OCI-LY7 (cell line): ENCODE data around the gene TFF2. TPM values are rescaled to one million over a fixed set of nuclear protein-coding genes. Genes with fewer than 3 reads are reported as not detected.

Source experiments
- BruUV-seq: library from RNA; stranded (reverse); fragments of 400-500 nt; replicated peaks from 2 replicates; lab custom pipeline; 2021; lab: Mats Ljungman, UMichigan
- CTCF ChIA-PET: fragments of 300-600 bp; sonication (Branson Sonifier 250); formaldehyde crosslinking; loops from one replicate; lab custom pipeline; 2022; ENCODE audit warnings: antibody characterized with exemption; ENCODE audit not compliant: unreplicated experiment; lab: Charles Lee
- POLR2A ChIA-PET: fragments of 300-600 bp; sonication (Branson Sonifier 250); formaldehyde crosslinking; loops from one replicate; lab custom pipeline; 2022; ENCODE audit warnings: antibody characterized with exemption; lab: Charles Lee
- DNase-seq: peaks from one replicate; pipeline ENCODE4 v3.0.0-alpha.2; 2015; ENCODE audit warnings: low spot score
- H2AFZ ChIP-seq: fragments of 200-600 bp; sonication (generic), shearing (Covaris generic); 2 replicates; pipeline ENCODE4 v1.6.1; 2014; ENCODE audit warnings: mild to moderate bottlenecking, antibody characterized with exemption, low read length, moderate library complexity
- H3K27ac ChIP-seq: fragments of 200-600 bp; sonication (generic); 2 replicates; pipeline ENCODE4 v1.5.1; 2014; ENCODE audit warnings: mixed run types, low read depth, mild to moderate bottlenecking, moderate library complexity, low read length, inconsistent platforms; ENCODE audit not compliant: poor library complexity, severe bottlenecking
- H3K36me3 ChIP-seq: fragments of 200-600 bp; sonication (generic); 2 replicates; pipeline ENCODE4 v1.6.1; 2014; ENCODE audit warnings: mild to moderate bottlenecking, antibody characterized with exemption, low read length, moderate library complexity, mixed read lengths; ENCODE audit not compliant: insufficient read depth
- H3K4me1 ChIP-seq: fragments of 200-600 bp; sonication (generic); 2 replicates; pipeline ENCODE4 v1.5.1; 2014; ENCODE audit warnings: mild to moderate bottlenecking, low read length; ENCODE audit not compliant: insufficient read depth, poor library complexity, severe bottlenecking
- H3K4me2 ChIP-seq: fragments of 200-600 bp; sonication (generic); 2 replicates; pipeline ENCODE4 v1.6.1; 2014; ENCODE audit warnings: mild to moderate bottlenecking, low read length
- H3K4me3 ChIP-seq: fragments of 200-600 bp; sonication (generic); 2 replicates; pipeline ENCODE4 v1.5.1; 2014; ENCODE audit warnings: mild to moderate bottlenecking, low read depth, low read length; ENCODE audit not compliant: poor library complexity, severe bottlenecking
- H3K79me2 ChIP-seq: fragments of 200-600 bp; sonication (generic); 2 replicates; pipeline ENCODE4 v1.6.1; 2016; ENCODE audit warnings: low read depth, mild to moderate bottlenecking, low read length, moderate library complexity, mixed read lengths; ENCODE audit not compliant: insufficient read depth
- H3K9me2 ChIP-seq: fragments of 200-600 bp; sonication (generic); 2 replicates; pipeline ENCODE4 v1.6.1; 2016; ENCODE audit warnings: mild to moderate bottlenecking, low read length, mixed read lengths; ENCODE audit not compliant: insufficient read depth
- H3K9me3 ChIP-seq: fragments of 200-600 bp; sonication (generic); 2 replicates; pipeline ENCODE4 v1.6.1; 2014; ENCODE audit warnings: mild to moderate bottlenecking, mixed run types, low read length, mixed read lengths
- H4K20me1 ChIP-seq: fragments of 200-600 bp; sonication (generic); 2 replicates; pipeline ENCODE4 v1.6.1; 2014; ENCODE audit warnings: mild to moderate bottlenecking, antibody characterized with exemption, low read length, moderate library complexity, mixed read lengths; ENCODE audit not compliant: insufficient read depth
- EZH2phosphoT487 ChIP-seq: fragments of 200-600 bp; sonication (generic); IDR thresholded peaks from 2 replicates; pipeline ENCODE4 v1.6.1; 2018; ENCODE audit warnings: low read depth, borderline replicate concordance, mild to moderate bottlenecking, mixed run types, antibody characterized with exemption, low read length, moderate library complexity, mixed read lengths
- intact Hi-C: fragments of 100-400 bp; cut with micrococcal nuclease; formaldehyde crosslinking; loops from one replicate; pipeline ENCODE4 v1.10.0; 2022; ENCODE audit not compliant: unreplicated experiment
- total RNA-seq, 2 experiments: library from RNA; depleted of rRNA in 1 of 2; stranded (reverse); fragments of >200 nt in 1 of 2; shearing (Covaris generic) in 1 of 2; gene quantifications; 2 replicates each; pipeline ENCODE4 v1.2.3, GENCODE V29; 2014 to 2022
- TF ChIP-seq, protein P1 (sequence below): fragments of 200-600 bp; sonication (generic); conservative IDR thresholded peaks from 2 replicates; pipeline ENCODE4 v1.5.1; 2014; ENCODE audit warnings: mild to moderate bottlenecking, antibody characterized with exemption, low read length, moderate library complexity, mixed read lengths

Gene TFF2
- total RNA-seq, 2 experiments from 2014 or later: not detected

DNA sequence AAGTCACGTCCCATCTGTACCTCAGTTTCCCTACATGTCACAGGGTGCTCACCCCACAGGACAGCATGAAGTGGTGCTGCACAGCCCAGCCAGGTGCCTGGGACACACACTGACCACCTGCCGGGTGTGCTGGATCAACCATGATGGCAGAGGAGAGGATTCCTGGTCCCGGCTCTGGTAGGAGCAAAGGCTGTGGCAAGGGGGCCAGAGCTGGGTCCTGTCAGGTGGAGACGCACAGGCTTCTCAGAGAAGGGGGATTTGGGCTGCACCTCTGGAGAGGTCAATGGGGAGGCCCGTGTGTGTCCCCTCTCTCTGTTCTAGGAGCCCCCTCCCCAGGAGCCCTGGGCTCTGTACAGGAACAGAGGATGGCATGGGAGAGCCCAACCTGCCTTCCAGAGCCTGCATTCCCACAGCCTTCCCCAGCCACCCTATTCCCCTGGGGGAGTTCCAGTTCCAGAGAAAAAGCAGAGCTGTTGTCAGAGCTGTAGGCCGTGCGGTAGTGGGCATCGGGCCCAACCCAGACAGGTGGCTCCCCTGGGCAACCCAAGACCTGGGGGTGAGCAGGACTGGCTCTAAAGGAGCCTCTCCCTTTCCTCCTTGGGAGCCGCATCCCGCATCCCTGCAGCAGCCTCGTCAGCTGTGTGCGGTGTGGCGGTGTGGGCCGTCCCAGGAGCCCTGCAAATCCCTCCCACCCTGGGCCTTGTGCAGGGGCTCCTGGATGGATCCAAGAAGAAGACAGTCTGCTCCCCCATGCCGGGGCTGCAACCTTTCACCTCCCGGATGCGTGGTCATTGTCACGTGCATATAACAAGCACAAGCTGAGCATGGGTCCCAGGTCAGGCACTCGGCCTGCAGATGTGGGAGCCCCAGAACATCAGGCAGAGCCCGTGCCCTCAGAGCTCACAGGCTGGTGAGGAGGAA is 32.7 kb downstream of the TFF2 start:
- H4K20me1 ChIP-seq: no peaks in the 10 kb centered on the region
- no peak overlapping the region for H3K4me3 ChIP-seq
- no peak overlapping the region for H3K4me2 ChIP-seq
- no peaks in the 10 kb centered on the region for H3K36me3 ChIP-seq
- intact Hi-C loops: no loop called here
- H3K27ac ChIP-seq: no peak overlapping the region
- no peak for DNase-seq
- no peaks in the 10 kb centered on the region for H3K9me3 ChIP-seq
- ChIA-PET CTCF (interaction anchor here (1.1 kb wide), 1 partner anchor 49 kb away, joined by 3 read pairs; no protein-coding TSS in a partner anchor), POLR2A (no interaction called here)
- TF ChIP-seq, protein P1, sequence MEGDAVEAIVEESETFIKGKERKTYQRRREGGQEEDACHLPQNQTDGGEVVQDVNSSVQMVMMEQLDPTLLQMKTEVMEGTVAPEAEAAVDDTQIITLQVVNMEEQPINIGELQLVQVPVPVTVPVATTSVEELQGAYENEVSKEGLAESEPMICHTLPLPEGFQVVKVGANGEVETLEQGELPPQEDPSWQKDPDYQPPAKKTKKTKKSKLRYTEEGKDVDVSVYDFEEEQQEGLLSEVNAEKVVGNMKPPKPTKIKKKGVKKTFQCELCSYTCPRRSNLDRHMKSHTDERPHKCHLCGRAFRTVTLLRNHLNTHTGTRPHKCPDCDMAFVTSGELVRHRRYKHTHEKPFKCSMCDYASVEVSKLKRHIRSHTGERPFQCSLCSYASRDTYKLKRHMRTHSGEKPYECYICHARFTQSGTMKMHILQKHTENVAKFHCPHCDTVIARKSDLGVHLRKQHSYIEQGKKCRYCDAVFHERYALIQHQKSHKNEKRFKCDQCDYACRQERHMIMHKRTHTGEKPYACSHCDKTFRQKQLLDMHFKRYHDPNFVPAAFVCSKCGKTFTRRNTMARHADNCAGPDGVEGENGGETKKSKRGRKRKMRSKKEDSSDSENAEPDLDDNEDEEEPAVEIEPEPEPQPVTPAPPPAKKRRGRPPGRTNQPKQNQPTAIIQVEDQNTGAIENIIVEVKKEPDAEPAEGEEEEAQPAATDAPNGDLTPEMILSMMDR: no peak
- no peak for TF ChIP-seq EZH2phosphoT487
- no peaks in the 10 kb centered on the region for H3K79me2 ChIP-seq
- no TSS peak for BruUV-seq
- H3K4me1 ChIP-seq: peaks cover 10% of the 10 kb centered on the region
- H3K9me2 ChIP-seq: no peaks in the 10 kb centered on the region
- no peak overlapping the region for H2AFZ ChIP-seq

DNA sequence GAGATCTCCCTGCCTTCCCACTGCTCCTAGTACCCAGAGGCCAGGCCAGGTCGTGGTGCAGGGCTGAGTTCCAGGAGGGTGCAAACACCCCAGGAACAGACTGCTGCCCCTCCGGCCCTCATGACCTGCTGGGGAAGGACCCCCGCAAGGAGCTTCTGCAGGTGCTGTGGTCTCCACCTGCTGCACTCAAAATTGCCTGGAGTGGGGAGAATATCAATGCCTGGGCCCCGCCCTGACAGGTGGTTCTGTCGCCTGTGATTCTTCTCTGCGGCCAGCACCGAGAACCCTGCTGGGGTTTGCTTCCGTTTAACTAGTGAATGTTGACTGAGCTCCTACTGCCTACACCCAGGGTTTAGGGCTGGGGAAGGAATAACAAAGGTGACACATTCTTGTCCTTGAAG is 33.5 kb downstream of the TFF2 start:
- H3K27ac ChIP-seq: no peak overlapping the region
- no TSS peak for BruUV-seq
- no peak overlapping the region for H3K4me2 ChIP-seq
- CTCF ChIA-PET: no interaction called here
- H3K9me3 ChIP-seq: no peaks in the 10 kb centered on the region
- H3K79me2 ChIP-seq: no peaks in the 10 kb centered on the region
- no peaks in the 10 kb centered on the region for H4K20me1 ChIP-seq
- no peak overlapping the region for H2AFZ ChIP-seq
- no peaks in the 10 kb centered on the region for H3K36me3 ChIP-seq
- no peak overlapping the region for H3K4me3 ChIP-seq
- H3K4me1 ChIP-seq: peaks cover 10% of the 10 kb centered on the region
- DNase-seq: no peak
- no peaks in the 10 kb centered on the region for H3K9me2 ChIP-seq
- TF ChIP-seq, protein P1: no peak
- no peak for TF ChIP-seq EZH2phosphoT487
- POLR2A ChIA-PET: no interaction called here
- intact Hi-C loops: no loop called here

DNA sequence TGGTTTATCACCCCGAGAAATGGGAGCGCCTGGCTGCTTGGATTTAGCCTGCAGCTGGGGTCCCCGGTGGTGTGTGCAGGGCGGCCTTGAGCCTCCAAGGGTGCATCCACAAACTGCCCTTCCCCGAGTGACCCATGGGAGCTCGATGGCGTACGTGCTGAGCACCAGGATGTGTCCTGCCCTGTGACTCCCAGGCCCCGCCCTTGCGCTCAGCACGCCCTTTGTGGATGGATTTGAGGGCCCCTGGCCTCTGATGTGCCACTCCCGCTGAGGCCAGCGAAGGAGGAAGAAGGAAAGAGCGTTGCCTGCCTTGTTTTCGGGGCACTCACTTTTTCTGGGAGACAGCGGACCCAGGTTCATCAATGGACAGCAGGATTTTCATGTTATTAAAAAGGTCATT is 33.9 kb downstream of the TFF2 start:
- POLR2A ChIA-PET: no interaction called here
- intact Hi-C loops: no loop called here
- H3K9me3 ChIP-seq: no peaks in the 10 kb centered on the region
- peaks cover 10% of the 10 kb centered on the region for H3K4me1 ChIP-seq
- H2AFZ ChIP-seq: no peak overlapping the region
- no peak for TF ChIP-seq EZH2phosphoT487
- TF ChIP-seq, protein P1: no peak
- DNase-seq: no peak
- H3K79me2 ChIP-seq: no peaks in the 10 kb centered on the region
- H3K4me2 ChIP-seq: no peak overlapping the region
- H3K4me3 ChIP-seq: no peak overlapping the region
- H3K36me3 ChIP-seq: no peaks in the 10 kb centered on the region
- CTCF ChIA-PET: no interaction called here
- no peaks in the 10 kb centered on the region for H3K9me2 ChIP-seq
- BruUV-seq: no TSS peak
- no peaks in the 10 kb centered on the region for H4K20me1 ChIP-seq
- H3K27ac ChIP-seq: no peak overlapping the region
